KMS-11 (cell line): ENCODE measurements around the gene KCNH8.
"Not testable (repeated sequence)": the region's sequence is repeated elsewhere in the genome, so short reads cannot be mapped to it uniquely, and the experiment has no call there.

Source experiments
- H2AFZ ChIP-seq: fragments of 200-600 bp; sonication (generic); 2 replicates; pipeline ENCODE4 v1.6.1; 2016; ENCODE audit warnings: antibody characterized with exemption, mixed run types, low read depth
- H3K27ac ChIP-seq: fragments of 200-600 bp; sonication (generic); 2 replicates; pipeline ENCODE4 v1.6.1; 2016; ENCODE audit warnings: mild to moderate bottlenecking, mixed run types
- H3K27me3 ChIP-seq: fragments of 200-600 bp; sonication (generic); 2 replicates; pipeline ENCODE4 v1.6.1; 2017; ENCODE audit warnings: mild to moderate bottlenecking, low read depth, mixed run types, moderate library complexity; ENCODE audit not compliant: insufficient read depth
- H3K36me3 ChIP-seq: fragments of 200-600 bp; sonication (generic); 2 replicates; pipeline ENCODE4 v1.6.1; 2017; ENCODE audit warnings: mild to moderate bottlenecking, mixed run types; ENCODE audit not compliant: insufficient read depth
- H3K4me1 ChIP-seq: fragments of 200-600 bp; sonication (generic); 2 replicates; pipeline ENCODE4 v1.6.1; 2016; ENCODE audit warnings: mild to moderate bottlenecking, low read depth, mixed run types; ENCODE audit not compliant: poor library complexity, severe bottlenecking
- H3K4me2 ChIP-seq: fragments of 200-600 bp; sonication (generic); 2 replicates; pipeline ENCODE4 v1.7.0; 2016; ENCODE audit warnings: mild to moderate bottlenecking, mixed run types
- H3K4me3 ChIP-seq: fragments of 200-600 bp; sonication (generic); IDR thresholded peaks from 2 replicates; pipeline ENCODE4 v1.6.1; 2017; ENCODE audit warnings: low read depth, low read length, mixed read lengths; ENCODE audit not compliant: insufficient read depth
- H3K79me2 ChIP-seq: fragments of 200-600 bp; sonication (generic); 2 replicates; pipeline ENCODE4 v1.6.1; 2016; ENCODE audit warnings: low read depth, mixed run types; ENCODE audit not compliant: insufficient read depth
- H3K9ac ChIP-seq: fragments of 200-600 bp; sonication (generic); 2 replicates; pipeline ENCODE4 v1.6.1; 2016; ENCODE audit warnings: mild to moderate bottlenecking, mixed run types
- H4K20me1 ChIP-seq: fragments of 200-600 bp; sonication (generic); 2 replicates; pipeline ENCODE4 v1.6.1; 2016; ENCODE audit warnings: mild to moderate bottlenecking, mixed run types; ENCODE audit not compliant: insufficient read depth
- TF ChIP-seq, protein P1 (sequence below): fragments of 200-600 bp; sonication (generic); conservative IDR thresholded peaks from 2 replicates; pipeline ENCODE4 v1.6.1; 2017; ENCODE audit warnings: low read depth, mild to moderate bottlenecking, antibody characterized with exemption, low read length, moderate library complexity, mixed read lengths

Gene KCNH8

DNA sequence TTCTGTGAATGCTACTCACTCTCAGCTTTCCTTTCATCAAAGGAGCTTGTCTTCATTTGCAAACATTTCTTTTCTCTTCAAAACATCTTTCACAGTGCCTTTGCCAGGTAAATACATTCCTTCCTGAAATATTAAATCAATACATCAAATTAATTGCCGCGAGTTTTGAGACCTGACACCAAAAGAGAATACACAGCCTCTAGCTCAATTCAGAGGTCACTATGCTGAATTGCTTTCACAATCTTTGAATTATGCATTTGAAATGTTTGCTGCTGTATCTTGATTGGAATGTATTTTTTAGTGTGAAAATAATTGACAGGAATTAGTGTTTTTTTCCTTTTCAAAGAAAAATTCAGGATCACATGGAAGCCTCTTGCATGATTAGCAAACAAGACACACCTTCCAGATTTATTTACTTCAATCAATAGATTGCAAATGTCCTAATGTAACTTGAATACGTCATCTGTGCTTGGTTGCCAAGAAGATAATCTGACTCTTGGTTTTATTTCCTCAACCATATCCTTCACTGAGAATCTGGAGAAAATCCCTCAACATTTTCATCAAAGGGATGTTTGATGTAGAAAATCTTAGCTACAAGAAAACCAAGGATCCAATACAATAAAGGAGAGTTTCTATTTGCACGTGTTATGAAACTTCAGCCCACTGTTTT lies 83.6 kb downstream of the KCNH8 start:
- no peaks in the 10 kb centered on the region for H4K20me1 ChIP-seq
- no peak overlapping the region for H3K27ac ChIP-seq
- TF ChIP-seq, protein P1, sequence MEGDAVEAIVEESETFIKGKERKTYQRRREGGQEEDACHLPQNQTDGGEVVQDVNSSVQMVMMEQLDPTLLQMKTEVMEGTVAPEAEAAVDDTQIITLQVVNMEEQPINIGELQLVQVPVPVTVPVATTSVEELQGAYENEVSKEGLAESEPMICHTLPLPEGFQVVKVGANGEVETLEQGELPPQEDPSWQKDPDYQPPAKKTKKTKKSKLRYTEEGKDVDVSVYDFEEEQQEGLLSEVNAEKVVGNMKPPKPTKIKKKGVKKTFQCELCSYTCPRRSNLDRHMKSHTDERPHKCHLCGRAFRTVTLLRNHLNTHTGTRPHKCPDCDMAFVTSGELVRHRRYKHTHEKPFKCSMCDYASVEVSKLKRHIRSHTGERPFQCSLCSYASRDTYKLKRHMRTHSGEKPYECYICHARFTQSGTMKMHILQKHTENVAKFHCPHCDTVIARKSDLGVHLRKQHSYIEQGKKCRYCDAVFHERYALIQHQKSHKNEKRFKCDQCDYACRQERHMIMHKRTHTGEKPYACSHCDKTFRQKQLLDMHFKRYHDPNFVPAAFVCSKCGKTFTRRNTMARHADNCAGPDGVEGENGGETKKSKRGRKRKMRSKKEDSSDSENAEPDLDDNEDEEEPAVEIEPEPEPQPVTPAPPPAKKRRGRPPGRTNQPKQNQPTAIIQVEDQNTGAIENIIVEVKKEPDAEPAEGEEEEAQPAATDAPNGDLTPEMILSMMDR: no peak
- H3K79me2 ChIP-seq: no peaks in the 10 kb centered on the region
- no peaks in the 10 kb centered on the region for H3K27me3 ChIP-seq
- H3K4me2 ChIP-seq: no peak overlapping the region
- no peak overlapping the region for H3K9ac ChIP-seq
- no peaks in the 10 kb centered on the region for H3K4me1 ChIP-seq
- H2AFZ ChIP-seq: no peak overlapping the region
- H3K36me3 ChIP-seq: no peaks in the 10 kb centered on the region
- no peak overlapping the region for H3K4me3 ChIP-seq

DNA sequence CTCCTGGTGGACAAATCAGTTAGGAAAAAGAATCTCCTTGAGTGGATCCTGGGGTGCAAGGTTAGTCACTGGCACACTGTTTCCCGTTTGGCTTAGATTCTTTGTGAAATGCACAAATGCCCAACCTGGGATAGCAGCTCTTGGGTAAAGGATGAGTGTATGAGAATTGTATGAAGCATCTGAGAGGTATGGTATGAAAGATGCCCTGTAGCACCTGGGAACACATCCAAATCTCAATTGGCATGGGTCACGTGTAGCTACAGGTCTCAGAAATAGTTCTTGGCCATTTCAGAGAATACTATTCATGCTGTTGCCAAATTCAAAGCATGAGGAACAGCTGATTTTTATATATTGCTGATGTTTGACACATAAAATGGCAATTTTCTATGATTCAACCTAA lies 84.3 kb downstream of the KCNH8 start:
- no peak overlapping the region for H3K9ac ChIP-seq
- no peak overlapping the region for H2AFZ ChIP-seq
- TF ChIP-seq, protein P1: no peak
- H3K4me3 ChIP-seq: no peak overlapping the region
- no peaks in the 10 kb centered on the region for H3K79me2 ChIP-seq
- H3K4me2 ChIP-seq: no peak overlapping the region
- H3K36me3 ChIP-seq: no peaks in the 10 kb centered on the region
- H3K27me3 ChIP-seq: no peaks in the 10 kb centered on the region
- H4K20me1 ChIP-seq: no peaks in the 10 kb centered on the region
- H3K4me1 ChIP-seq: no peaks in the 10 kb centered on the region
- H3K27ac ChIP-seq: no peak overlapping the region

DNA sequence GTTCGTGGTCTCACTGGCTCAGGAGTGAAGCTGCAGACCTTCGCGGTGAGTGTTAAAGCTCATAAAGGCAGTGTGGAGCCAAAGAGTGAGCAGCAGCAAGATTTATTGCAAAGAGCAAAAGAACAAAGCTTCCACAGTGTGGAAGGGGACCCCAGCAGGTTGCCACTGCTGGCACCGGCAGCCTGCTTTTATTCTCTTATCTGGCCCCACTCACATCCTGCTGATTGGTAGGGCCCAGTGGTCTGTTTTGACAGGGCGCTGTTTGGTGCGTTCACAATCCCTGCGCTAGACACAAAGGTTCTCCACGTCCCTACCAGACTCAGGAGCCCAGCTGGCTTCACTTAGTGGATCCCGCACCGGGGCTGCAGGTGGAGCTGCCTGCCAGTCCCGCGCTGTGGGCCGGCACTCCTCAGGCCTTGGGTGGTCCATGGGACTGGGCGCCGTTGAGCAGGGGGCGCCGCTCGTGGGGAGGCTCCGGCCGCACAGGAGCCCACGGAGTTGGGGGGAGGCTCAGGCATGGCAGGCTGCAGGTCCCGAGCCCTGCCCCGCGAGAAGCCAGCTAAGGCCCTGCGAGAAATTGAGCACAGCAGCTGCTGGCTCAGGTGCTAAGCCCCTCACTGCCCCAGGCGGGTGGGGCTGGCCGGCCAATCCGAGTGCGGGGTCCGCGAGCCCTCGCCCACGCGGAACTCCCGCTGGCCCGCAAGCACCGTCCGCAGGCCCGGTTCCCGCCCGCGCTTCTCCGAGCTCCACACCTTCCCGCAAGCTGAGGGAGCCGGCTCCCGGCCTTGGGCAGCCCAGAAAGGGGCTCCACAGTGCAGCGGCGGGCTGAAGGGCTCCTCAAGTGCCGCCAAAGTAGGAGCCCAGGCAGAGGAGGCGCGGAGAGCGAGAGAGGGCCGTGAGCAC lies 85.8 kb downstream of the KCNH8 start:
- not testable (repeated sequence) for H3K36me3 ChIP-seq

DNA sequence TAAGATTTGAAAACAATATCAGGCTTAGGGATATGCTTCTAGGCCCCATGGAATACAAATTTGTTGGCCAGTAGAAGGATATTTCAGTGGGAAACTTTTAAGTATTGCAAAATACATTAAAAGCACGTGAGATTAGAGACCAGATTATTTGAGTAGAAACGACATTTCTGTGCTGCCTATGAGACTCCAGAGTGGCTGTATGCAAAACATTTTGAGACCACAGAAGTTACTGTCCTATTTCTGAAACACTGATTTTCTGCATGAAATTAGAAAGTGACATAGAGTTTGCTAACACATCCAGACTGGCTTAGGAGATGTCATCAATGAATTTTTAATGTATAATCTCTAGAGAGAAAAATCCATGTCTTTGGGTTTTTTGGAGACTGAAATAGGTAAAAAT lies 99.8 kb downstream of the KCNH8 start:
- H4K20me1 ChIP-seq: no peaks in the 10 kb centered on the region
- no peak overlapping the region for H3K27ac ChIP-seq
- no peak overlapping the region for H3K9ac ChIP-seq
- H3K36me3 ChIP-seq: no peaks in the 10 kb centered on the region
- no peaks in the 10 kb centered on the region for H3K27me3 ChIP-seq
- no peaks in the 10 kb centered on the region for H3K79me2 ChIP-seq
- TF ChIP-seq, protein P1: no peak
- H3K4me1 ChIP-seq: no peaks in the 10 kb centered on the region
- H3K4me3 ChIP-seq: no peak overlapping the region
- H3K4me2 ChIP-seq: no peak overlapping the region
- H2AFZ ChIP-seq: no peak overlapping the region

More for the DNA sequence above, 85.8 kb downstream of the KCNH8 start:
- not testable (repeated sequence) for H3K27ac ChIP-seq, H3K4me2 ChIP-seq, H3K9ac ChIP-seq, H3K79me2 ChIP-seq, H4K20me1 ChIP-seq, H3K27me3 ChIP-seq, H3K4me3 ChIP-seq, H3K4me1 ChIP-seq, H2AFZ ChIP-seq

DNA sequence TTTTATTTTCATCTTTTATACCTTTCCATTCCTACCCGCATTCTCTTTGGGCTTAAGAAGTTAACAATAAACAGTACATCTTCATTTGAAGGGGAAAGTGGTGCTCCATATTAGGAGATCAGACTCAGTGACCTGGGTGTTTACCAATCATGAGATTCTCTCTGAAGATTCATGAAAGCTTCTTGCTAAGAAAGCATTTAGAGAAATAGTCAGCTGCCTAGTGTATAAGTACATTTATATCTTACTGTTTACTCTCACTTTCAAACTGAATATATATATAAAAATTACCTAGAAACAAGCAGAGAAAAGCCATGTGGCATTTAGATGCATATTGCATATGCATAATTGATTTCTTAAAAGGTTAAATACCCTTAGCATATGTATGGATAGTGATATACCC lies 100.5 kb downstream of the KCNH8 start:
- H3K27me3 ChIP-seq: no peaks in the 10 kb centered on the region
- H3K4me3 ChIP-seq: no peak overlapping the region
- H4K20me1 ChIP-seq: no peaks in the 10 kb centered on the region
- no peak overlapping the region for H3K4me2 ChIP-seq
- H3K79me2 ChIP-seq: no peaks in the 10 kb centered on the region
- H2AFZ ChIP-seq: no peak overlapping the region
- TF ChIP-seq, protein P1: no peak
- no peaks in the 10 kb centered on the region for H3K4me1 ChIP-seq
- no peak overlapping the region for H3K9ac ChIP-seq
- H3K27ac ChIP-seq: no peak overlapping the region
- H3K36me3 ChIP-seq: no peaks in the 10 kb centered on the region
